Stimulated activated CD4-positive, alpha-beta T cell treated with anti-CD3 and anti-CD28 coated beads, Interleukin-4, amount 100 ng/mL, for 1 hour (primary cell): ENCODE results near the gene DFFA.
A peak's percentile ranks its signal among the peaks of the same experiment; 100 is the strongest.
"Not testable (repeated sequence)": the region's sequence is repeated elsewhere in the genome, so short reads cannot be mapped to it uniquely, and the experiment has no call there.

Experiments used
- DNase-seq: peaks from one replicate; pipeline ENCODE4 v3.0.0-alpha.2; 2020

Gene DFFA, protein sequence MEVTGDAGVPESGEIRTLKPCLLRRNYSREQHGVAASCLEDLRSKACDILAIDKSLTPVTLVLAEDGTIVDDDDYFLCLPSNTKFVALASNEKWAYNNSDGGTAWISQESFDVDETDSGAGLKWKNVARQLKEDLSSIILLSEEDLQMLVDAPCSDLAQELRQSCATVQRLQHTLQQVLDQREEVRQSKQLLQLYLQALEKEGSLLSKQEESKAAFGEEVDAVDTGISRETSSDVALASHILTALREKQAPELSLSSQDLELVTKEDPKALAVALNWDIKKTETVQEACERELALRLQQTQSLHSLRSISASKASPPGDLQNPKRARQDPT

DNA sequence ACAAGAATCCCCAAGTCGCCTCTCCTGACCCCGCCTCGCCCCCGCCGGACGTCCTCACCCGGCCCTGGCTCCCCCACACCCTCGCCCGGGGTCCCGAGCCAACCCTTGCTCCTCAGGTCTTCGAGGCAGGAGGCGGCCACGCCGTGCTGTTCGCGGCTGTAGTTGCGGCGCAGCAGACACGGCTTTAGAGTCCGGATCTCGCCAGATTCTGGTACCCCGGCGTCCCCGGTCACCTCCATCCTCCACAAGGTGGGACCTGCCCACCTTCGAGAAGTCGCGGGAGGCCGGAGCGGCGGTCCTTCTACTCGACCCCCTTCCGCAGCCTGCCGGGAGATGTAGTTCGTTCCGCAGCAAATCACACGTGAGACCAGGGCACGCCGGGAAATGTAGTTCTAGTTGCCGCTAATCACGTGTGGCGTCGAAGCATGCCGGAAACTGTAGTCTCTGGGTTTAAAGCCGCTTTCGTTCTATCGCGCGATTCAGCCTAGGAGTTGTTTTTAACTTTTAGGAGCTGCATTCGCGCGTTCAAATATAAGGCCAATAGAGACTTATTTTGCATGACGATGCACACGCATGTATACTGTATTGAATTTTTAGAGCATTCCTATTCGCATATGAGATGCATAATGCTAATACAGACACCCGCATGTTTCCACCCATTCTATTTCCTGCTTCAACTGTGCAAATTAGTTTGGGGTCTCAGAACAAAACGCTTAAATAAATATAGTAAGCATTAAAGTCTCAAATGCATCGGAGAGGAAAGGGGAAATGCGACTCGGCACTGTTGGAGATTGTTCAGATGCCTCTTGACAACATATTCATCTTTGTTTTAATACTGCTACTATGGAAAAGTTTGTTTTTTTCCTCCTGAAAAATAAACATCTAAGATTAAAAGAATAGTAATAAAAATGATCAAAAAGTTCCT, at the start of gene DFFA:
Gene DFFA (minus strand): TSS at position 310 of the 925 bp plus-strand sequence. CDS start 71 bp downstream, at position 239.
- peak; percentile 89 for DNase-seq

DNA sequence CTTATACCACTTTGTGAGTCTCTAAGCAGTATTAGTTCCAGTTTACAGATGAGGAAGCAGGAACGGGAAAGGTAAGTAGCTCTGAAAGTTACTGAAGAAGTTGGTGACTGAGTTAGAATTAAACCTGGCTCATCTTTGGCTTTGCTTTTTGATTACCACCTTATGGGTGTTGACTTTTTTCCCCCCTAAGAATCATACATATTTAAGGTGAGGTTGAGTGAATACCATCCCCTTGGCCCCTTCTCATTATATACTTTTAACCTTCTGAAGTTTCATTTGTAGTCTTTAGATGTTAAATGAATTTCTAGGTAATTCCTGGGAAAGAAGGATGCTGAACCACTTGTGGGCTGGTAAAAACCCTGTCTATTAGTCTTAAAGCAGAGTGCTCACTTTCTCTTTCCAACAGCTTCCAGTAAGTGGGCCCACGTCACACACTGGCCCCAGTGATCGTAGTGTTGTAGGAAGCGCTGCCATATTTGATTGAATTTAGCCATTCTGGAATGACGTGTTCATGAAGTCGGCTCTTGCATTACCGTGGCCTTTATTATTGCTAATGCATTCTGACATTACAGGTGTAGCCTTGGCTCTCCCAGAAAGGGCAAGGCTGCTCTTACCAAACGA, 49.3 kb upstream of the DFFA start:
- DNase-seq, result no peak

DNA sequence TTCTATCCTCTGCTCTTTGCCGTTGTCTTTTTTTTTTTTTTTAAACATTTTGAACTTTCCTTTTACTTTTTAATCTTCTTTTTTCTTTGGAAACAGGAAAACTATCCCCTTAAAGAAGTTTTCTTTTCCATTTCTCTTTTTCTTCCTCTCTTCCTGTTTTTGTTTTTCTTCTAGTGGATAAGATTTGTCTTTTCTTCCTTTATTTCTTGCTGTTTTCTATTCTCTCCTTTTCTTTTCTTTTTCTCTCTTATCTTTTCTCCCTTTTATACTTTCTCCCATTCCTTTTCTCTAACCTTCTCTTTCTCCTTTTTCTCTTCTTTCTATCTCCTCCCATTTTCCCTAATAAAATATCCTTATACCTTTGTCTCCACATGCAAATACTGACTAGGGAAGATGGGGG, 48.6 kb upstream of the DFFA start:
- no peak for DNase-seq

DNA sequence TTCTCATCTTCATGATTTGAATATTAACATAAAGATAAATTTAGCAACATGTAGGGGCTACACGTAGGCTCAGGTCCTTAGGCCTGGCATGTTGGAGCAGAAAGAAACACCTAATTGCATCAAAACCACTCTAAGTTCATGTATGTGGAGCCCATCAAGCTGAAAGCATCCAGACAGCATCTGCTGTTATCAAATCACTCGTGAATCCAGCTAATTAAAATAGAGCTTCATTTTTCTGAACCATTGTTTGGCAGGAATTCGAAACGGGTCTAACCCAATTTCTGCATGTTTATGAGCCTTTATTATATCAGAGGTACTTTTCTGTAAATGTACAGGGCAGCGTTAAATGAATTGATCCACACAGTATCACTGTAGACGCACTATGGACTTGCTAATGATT, 48.2 kb upstream of the DFFA start:
- no peak for DNase-seq

DNA sequence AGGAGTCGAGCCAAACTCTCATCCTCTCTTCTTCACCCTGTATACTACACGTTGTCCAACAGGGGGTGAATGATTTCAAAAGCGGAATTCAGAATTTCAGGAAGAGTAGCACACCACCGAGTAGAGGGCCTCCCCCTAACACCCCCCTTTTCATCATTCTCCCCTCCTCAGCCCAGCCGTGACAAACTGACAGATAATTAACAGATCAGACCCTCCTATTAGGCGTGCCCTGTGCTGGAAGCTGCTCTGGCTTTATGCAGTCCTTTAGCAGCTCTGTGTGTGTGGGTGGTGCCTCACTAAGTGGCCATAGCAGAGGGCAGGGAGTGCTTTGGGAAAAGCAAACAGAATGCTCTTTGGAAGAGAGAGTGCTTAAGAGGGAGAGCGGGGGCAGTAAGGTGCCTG, 46.7 kb upstream of the DFFA start:
- DNase-seq, result no peak

DNA sequence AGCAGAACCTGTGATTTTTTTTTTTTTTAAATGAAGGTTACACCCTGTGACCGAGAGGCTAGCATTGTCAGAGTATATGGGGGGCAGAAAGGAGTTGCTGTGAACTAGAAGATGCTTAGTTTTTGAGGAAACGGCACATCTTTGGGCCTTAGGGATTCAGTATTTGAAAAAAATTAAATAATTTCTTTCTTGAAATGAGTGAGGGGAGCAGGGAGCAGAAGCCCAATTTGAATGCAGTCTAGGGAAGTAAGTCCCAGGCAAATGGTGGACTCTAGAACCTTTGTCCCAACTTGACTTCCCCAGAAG, 45.3 kb upstream of the DFFA start:
- DNase-seq, result no peak

DNA sequence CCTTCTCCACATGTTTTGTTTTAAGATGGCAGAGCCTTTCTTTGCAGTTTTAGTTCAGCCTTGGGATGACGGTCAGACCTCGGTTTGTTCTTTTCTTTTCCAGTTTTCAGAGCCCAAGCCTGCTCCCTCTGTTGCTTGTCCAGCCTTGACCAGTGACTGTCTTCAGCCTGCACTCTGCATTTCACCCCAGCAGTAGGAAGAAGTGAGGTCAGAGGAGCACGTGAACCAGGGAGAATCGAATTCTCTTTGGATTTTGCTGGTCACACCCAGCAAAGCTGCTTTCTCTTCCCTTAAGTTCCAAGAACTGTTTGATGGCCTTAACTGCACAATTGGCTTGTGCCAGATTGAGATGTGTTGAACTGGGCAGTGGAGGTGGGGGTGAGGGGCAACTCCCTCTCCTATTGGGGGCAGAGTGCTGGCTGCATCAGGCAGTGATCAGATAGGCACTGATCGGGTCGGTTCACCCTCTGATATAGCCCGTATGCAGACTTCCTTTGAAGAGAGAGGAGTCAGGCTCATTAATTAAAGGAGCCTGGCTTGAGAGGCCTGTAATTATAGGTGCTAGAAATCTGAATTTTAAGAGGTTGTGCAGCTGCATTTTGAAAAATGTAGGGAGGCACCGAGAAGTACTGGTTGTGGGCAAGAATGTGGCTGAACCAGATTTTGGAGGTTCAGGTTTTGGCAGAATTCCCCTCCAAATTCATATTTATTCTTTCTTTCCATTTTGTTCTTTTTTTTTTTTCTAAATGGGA, 44.8 kb upstream of the DFFA start:
- DNase-seq, result no peak

DNA sequence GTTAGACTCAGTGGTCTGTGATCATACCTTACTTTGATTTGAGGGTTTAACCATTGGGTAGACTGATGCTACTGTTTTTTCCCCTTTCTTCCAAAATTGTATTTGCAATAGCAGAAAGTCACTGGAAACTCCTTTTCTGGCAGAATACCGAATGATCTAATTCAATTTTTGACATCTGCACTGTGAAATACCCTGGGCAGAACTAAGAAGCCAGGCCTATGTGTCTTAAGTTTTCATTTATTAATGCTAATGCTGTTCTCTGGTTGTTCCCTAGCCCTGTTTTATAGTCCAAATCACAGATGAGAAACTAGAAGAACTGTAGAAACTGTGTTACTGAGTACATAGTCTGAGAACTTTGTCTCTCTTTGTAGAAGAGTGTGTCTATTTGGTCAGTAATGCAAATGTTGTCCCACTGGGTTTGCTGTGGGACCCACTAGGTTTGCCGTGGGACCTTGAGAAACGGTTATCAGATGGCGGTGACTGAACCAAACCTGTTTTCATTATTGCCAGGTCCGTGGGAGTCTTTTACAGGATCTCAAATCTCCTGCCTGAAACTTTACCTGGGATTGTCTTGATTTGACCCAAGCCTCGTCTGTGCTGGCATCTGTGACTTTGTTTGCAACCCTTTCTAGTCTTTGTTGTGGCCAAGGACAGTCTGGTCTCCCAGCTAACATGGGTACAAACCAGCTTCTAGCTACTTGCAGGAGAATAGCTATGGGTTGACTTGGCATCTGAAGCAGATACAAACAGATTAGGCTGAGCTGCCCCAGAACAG, 43.8 kb upstream of the DFFA start:
- no peak for DNase-seq

DNA sequence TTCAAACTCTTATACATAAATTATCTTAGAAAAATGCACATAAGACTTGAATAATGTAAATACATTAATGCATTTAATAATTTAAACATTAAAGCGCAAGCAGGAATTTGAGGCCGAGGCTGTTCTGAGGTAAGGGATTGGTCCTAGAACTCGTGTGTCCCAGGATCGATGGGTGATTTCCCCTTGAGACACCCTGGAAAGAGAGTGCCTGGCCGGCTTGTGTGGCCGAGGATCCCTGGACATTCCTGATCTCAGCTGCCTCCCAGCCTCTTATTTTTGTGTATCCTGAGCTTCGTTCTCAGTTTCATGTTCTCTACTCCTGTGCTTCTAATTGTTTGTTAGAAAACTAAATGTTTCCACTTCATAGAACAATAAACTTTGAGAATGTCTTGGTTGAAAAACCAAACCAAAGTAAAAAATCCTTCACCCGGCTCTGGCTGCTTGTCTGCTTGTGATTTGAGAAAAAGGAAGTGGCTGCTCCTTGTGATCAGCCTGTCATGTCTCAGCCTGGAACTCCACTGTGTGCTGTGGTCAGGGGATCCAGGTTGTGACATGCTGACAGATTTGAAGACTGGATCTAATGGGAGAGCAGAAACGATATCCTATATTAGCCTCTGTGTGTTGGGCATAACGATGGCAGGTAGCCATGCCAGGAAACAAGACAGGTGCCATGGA, 43.1 kb upstream of the DFFA start:
- DNase-seq, result no peak

DNA sequence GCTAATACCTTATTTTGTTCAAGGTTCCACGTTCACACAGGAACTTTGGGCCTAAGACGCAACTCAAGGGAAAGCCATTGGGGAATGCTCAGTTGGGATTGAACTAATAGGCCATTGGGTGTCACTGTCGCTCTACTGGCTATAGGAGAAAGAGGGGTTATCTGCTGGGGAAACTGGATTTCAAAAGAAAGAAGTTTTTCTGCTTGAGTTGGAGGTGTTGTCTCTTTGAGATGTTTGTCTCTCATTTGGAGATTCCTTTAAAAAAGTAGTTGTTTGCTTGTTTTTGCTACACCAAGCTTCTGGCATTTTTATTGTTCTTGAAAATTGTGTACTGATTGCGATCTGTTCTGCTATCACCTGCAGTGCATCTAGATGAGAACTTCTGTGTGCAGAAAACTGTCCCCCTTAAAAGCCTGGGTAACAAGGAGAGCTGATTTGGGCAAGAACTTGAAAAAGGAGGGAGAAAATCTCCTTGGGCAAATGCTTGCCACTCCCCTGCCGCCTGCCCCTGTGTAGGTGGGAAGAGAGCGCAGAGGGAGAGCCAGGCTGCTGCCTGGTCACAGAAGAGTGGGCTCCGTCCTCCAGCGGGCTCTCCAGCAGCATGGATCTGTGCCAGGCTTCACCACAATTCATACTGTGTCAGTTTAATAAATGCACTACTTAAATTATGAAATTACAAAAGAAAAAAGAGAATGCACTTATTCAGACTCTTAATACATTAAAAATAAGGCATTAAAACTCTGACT, 42.3 kb upstream of the DFFA start:
- DNase-seq, result no peak

DNA sequence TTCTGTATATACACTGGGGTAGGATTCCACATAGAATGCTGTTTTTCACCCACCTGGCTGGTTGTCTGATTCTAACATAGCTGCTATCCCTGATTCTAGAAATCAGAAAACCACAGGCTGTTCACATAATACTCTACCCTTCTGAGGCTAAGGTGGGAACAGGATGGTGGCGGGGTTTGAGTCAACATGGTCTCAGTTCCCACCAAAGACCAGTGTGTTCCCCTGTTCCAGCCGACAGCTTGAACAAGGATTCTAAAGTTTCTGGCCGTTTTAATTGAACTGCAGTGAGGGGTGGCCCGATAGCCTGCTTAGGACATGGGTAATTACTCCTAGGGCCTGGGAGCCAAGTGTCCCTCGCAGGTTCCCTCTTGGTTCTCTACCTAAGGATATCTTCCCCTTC, 40.9 kb upstream of the DFFA start:
- no peak for DNase-seq

DNA sequence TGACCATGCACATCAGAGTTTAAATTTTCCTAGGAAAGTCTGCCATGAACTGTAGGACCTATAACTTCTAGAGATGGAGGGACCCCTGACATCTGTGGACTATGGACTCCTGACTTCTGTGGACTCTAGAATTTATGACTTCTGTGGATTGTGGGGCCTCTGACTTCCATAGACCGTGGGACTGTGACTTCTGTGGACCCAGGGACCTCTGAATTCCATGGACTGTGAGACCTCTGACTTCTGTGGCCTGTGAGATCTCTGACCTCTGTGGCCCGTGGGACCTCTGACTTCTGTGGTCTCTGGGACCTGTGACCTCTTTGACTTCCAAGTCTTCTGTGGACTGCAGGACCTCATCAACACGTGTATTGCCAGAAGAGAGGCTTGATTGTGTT, 39.2 kb upstream of the DFFA start:
- DNase-seq, result no peak

DNA sequence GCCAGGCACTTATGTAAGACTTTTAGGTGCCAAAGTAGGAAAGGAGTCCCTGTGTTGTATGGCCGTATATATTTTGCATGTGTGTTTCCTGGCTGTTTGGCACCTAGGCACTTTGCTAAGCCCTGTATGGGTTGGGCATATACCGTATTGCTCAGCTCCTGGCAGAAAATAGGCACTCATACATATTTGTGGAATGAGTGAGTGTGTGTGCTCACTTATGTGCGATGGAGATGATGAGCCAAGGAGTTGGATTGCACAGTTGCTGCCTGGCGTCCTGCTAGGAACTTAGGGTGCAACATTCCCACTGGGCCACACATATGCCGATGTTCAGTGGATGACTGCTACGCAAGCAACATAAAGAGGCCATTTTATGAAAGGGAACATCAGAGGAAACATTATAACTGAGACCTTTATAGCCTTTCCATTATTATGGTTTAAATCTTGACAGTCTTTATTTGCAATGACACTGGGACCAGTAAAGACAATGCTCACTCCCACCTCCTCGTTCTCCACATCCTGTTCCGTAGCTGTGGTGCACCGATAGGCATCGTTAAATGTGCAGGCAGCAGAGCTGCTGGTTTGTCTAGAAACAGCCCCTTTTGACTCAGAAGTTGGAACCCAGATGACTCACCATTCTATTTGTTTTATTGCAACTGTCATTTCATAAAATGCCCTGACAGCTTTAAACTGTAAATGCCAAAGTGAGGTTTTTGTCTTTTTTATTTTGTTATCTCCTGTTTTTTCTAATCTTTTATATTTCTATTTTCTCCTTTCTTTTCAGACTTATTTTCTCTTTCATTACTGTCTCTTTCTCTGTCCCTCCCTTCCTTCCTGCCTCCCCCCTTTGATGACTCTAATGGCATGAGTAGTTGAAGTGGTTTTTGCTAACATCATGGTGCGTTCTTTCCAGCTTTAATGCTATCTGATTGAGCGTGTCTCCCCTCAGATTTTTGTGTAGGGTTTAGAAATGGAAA, 38.5 kb upstream of the DFFA start:
- peak; percentile 67 for DNase-seq

DNA sequence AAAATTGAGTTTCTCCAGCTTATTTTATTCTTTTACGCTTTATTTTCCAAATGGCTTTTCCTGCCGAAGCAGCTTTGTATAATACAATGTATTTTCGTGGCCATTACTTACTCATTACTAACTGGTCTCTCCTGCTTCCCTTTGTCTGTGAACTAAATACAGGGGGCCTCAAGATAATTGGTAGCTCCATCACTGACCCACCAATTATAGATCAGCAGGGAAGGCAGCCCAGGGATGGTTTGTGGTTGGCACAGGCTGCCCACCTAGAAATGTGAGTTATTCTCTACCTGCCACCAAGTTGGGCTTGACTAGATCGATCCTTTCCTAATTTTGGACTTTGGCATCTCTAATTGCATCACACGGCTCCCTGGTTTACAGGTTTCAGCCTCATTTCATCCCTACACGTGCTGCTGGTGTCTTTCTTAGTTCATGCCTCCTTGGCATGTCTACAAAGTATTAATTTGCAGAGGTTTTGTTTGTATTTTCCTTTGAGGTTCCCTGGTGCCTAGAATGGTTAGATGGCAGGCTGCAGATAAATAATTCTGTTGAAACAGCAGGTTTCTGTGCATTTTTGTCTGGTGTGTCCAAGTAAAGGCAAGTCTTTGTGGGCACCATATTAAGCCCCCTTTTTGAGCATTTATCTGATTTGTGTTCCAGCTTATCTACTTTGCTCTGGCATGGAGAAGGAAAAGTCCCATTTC, 37.6 kb upstream of the DFFA start:
- no peak for DNase-seq

DNA sequence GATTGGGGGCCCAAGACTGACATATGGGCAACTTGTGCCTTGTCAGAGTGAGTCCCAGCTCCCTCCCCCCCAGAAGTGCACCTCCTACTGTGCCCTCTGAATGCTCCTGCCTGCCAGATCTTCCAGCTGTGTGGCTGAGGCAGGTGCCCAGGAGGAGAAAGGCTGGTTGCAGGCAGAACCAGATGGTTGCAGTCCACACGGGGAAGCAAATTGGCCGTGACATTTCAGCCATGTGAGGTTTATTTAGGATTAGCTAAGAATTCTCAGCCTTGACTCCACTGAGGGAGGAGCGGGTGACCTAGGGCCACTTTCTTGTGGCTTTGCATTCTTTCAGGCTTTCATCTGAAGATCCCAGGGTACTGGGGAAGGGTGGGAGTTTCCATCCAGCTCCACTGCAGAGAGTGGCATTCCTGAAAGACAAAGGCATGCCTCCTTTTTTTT, 36.2 kb upstream of the DFFA start:
- DNase-seq, result no peak

DNA sequence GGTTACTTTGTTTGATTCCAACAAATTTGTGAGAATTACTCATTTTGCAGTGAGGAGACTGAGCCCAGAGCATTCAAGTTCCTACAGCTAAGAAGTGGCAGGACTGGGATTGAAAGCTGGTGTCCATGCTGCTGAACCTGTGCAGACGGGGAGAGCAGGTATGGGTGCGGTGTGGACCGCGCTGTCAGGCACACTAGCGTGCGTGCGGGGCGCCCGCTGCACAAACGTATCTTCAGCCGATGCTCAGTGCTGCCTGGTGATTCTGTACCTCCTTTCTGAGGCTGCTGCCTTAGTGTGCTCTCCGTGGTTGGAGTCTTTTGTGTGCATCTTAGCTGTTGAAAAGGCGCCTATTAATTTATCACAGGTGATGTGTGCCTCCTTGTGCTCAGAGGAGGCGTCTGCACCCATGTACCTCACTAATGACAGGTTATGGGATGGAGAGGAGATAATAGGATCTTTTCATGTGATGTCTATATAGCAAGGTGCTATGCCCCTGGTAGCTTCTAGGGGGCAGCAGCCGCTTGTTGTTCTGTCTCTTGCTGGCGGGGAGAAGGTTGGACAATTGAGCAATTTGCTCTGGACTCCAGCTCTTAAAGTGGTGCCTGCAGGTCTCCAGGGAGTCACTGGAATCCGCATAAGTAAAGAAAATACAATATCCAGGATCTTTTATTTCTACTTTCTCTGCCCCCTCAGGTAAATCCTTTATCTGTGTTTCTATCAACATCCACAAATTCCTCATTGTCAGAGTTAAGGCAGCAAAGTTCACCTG, 35.0 kb upstream of the DFFA start:
- peak; percentile 40 for DNase-seq

DNA sequence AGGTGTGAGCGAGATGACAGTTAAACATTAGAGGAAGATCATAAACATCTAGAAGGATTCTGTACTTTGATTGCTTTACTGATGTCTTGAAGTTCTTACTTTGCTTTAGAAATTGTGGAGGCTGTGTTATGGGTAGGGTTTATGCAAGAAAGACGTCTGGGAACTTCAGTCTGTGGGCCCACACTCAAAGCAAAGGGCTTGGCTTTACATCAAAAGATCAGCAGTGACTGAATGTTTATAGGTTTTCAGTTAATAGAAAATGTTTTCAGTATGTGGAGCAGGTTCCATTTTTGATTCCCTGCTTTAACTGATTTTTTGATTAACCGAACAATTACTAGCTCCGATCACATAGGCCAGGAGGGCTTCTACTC, 34.3 kb upstream of the DFFA start:
- DNase-seq, result no peak

DNA sequence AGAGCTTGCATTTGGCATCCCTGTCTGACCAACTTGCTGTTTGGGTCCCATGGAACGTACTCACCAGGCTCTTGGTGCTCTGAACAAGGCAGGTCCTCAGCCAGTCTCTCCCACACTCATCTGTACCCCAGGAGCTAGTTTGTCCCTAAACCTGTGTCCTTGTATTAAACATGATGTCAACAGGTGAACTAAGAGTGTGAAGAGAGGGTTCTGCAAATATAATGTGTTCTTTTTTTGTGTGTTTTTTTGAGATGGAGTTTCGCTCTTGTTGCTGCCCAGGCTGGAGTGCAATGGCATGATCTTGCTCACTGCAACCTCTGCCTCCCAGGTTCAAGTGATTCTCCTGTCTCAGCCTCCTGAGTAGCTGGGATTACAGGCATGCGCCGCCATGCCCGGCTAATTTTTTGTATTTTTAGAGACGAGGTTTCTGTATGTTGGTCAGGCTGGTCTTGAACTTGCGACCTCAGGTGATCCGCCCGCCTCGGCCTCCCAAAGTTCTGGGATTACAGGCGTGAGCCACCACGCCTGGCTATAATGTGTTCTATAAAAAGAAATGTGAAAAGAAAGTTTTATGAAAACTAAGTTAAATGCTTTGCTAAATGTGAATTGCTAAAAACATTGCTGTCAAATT, 33.8 kb upstream of the DFFA start:
- DNase-seq, result not testable (repeated sequence)
